Myocyte (in vitro differentiated cells): ENCODE data around the gene HS6ST2. TPM values are rescaled to one million over a fixed set of nuclear protein-coding genes. Genes with fewer than 3 reads are reported as not detected.

Source experiments
- DNase-seq: peaks from one replicate; pipeline ENCODE4 v3.0.0-alpha.2; 2012; ENCODE audit warnings: low read depth
- total RNA-seq: library from RNA; depleted of rRNA; stranded (reverse); fragments of >200 nt; gene quantifications from 2 replicates; pipeline ENCODE4 v1.2.3, GENCODE V29; 2014

Gene HS6ST2
- total RNA-seq, 1 donor from 2014 or later = 0.32 TPM

- no peak for DNase-seq
These were observed 105.4 kb downstream of the HS6ST2 start for GRCh38 chrX:132853040-132853439.

GRCh38 chrX:132848296-132848970 is 110.0 kb downstream of the HS6ST2 start:
- DNase-seq = no peak

- peak; percentile 4 for DNase-seq
These were observed 115.1 kb downstream of the HS6ST2 start for GRCh38 chrX:132843363-132843762.

GRCh38 chrX:132842460-132843238 is 115.8 kb downstream of the HS6ST2 start:
- peak; percentile 12 for DNase-seq

GRCh38 chrX:132837967-132838366 is 120.5 kb downstream of the HS6ST2 start:
- no peak for DNase-seq

- peak; percentile 42 for DNase-seq
These were observed 121.3 kb downstream of the HS6ST2 start for GRCh38 chrX:132837126-132837525.

GRCh38 chrX:132836471-132836870 is 122.0 kb downstream of the HS6ST2 start:
- peak; percentile 9 for DNase-seq

- no peak for DNase-seq
These were observed 123.7 kb downstream of the HS6ST2 start for GRCh38 chrX:132834741-132835140.

- no peak for DNase-seq
These were observed 124.3 kb downstream of the HS6ST2 start for GRCh38 chrX:132834109-132834508.

- peak; percentile 8 for DNase-seq
These were observed 125.1 kb downstream of the HS6ST2 start for GRCh38 chrX:132833373-132833772.

- DNase-seq = peak; percentile 52
These were observed 127.0 kb downstream of the HS6ST2 start for GRCh38 chrX:132831336-132831973.

GRCh38 chrX:132822634-132823012 is 135.8 kb downstream of the HS6ST2 start:
- no peak for DNase-seq

- DNase-seq = no peak
These were observed 136.3 kb downstream of the HS6ST2 start for GRCh38 chrX:132821974-132822633.

GRCh38 chrX:132820675-132821074 is 137.8 kb downstream of the HS6ST2 start:
- DNase-seq = no peak

GRCh38 chrX:132819711-132820264 is 138.6 kb downstream of the HS6ST2 start:
- DNase-seq = no peak

GRCh38 chrX:132818638-132819037 is 139.8 kb downstream of the HS6ST2 start:
- no peak for DNase-seq

GRCh38 chrX:132815643-132816042 is 142.8 kb downstream of the HS6ST2 start:
- DNase-seq = no peak

GRCh38 chrX:132810964-132811712 is 147.3 kb downstream of the HS6ST2 start:
- no peak for DNase-seq

GRCh38 chrX:132810488-132810887 is 147.9 kb downstream of the HS6ST2 start:
- DNase-seq = no peak

- DNase-seq = no peak
These were observed 148.8 kb downstream of the HS6ST2 start for GRCh38 chrX:132809581-132809980.
